Panc1 (cell line): ENCODE results near the gene STARD5. TPM values are rescaled to one million over a fixed set of nuclear protein-coding genes. Genes with fewer than 3 reads are reported as not detected.

Experiments used
- ATAC-seq: fragments of 200-7000 bp; cut with Tn5 transposase; 2 replicates; pipeline ENCODE4 v1.9.1; 2020; ENCODE audit warnings: mild to moderate bottlenecking, moderate library complexity
- BruUV-seq: library from RNA; stranded (reverse); fragments of 400-500 nt; replicated peaks from 2 replicates; lab custom pipeline; 2021; lab: Mats Ljungman, UMichigan
- CTCF ChIA-PET: fragments of 300-600 bp; sonication (Branson Sonifier 250); formaldehyde crosslinking; loops from one replicate; lab custom pipeline; 2022; ENCODE audit warnings: antibody characterized with exemption; lab: Charles Lee
- POLR2A ChIA-PET: fragments of 300-600 bp; sonication (Branson Sonifier 250); formaldehyde crosslinking; loops from one replicate; lab custom pipeline; 2022; ENCODE audit warnings: antibody characterized with exemption; lab: Charles Lee
- DNase-seq: peaks from one replicate; pipeline ENCODE4 v3.0.0-alpha.2; 2010; ENCODE audit warnings: low read depth, low spot score
- H3K27ac ChIP-seq: 2 replicates; pipeline ENCODE4 v1.5.1; 2011; ENCODE audit warnings: mild to moderate bottlenecking, low read length, inconsistent platforms
- H3K27me3 ChIP-seq: fragments of 200-500 bp; sonication (Bioruptor generic); 2 replicates; pipeline ENCODE4 v1.6.0; 2014; ENCODE audit warnings: low read length, inconsistent platforms; ENCODE audit not compliant: control insufficient read depth, insufficient read depth
- H3K36me3 ChIP-seq: fragments of 200-500 bp; sonication (Bioruptor generic); 2 replicates; pipeline ENCODE4 v1.5.1; 2014; ENCODE audit warnings: inconsistent platforms, mild to moderate bottlenecking, low read length, moderate library complexity; ENCODE audit not compliant: control insufficient read depth, insufficient read depth
- H3K4me1 ChIP-seq: 2 replicates; pipeline ENCODE4 v1.5.1; 2011; ENCODE audit warnings: inconsistent platforms, mild to moderate bottlenecking, low read length, moderate library complexity; ENCODE audit not compliant: control insufficient read depth, insufficient read depth
- H3K4me3 ChIP-seq, 2 experiments: 2 replicates each; pipeline ENCODE4 v1.5.1; 2011 to 2012; ENCODE audit warnings: low read depth in 2 of 2, low read length in 2 of 2, mild to moderate bottlenecking in 2 of 2, inconsistent platforms in 1 of 2, moderate library complexity in 1 of 2
- H3K9me3 ChIP-seq: fragments of 200-500 bp; sonication (Bioruptor generic); 2 replicates; pipeline ENCODE4 v1.5.1; 2014; ENCODE audit warnings: low read depth, mild to moderate bottlenecking, inconsistent platforms, low read length, moderate library complexity; ENCODE audit not compliant: control insufficient read depth, insufficient read depth
- POLR2AphosphoS5 ChIP-seq: IDR thresholded peaks from 2 replicates; pipeline ENCODE4 v1.6.1; 2012; ENCODE audit warnings: mild to moderate bottlenecking, low read depth, low read length, moderate library complexity
- SIN3A ChIP-seq: IDR thresholded peaks from 2 replicates; pipeline ENCODE4 v1.6.1; 2012; ENCODE audit warnings: low read depth, mild to moderate bottlenecking, low read length, moderate library complexity, borderline replicate concordance; ENCODE audit not compliant: insufficient read depth
- TCF7L2 ChIP-seq: IDR thresholded peaks from 2 replicates; pipeline ENCODE4 v1.6.1; 2011; ENCODE audit warnings: mild to moderate bottlenecking, low read depth, low read length, inconsistent platforms
- in situ Hi-C: cut with HindIII; loops from 2 replicates; pipeline ENCODE4 v1.10.0; 2016; ENCODE audit warnings: low sequenced_read_pairs, low pct_unique_long_range_greater_than_20kb
- intact Hi-C: fragments of 100-400 bp; cut with micrococcal nuclease; formaldehyde crosslinking; loops from one replicate; pipeline ENCODE4 v1.10.0; 2022; ENCODE audit not compliant: unreplicated experiment
- total RNA-seq: library from RNA; stranded (reverse); gene quantifications from one replicate; pipeline ENCODE4 v1.2.1, GENCODE V29; 2021; ENCODE audit not compliant: unreplicated experiment
- TF ChIP-seq, protein P1 (sequence below), 2 experiments: IDR thresholded peaks; 2 replicates each; pipeline ENCODE4 v1.6.1; 2011 to 2012; ENCODE audit warnings: low read depth in 2 of 2, control low read depth in 1 of 2, low read length in 1 of 2, mild to moderate bottlenecking in 1 of 2, moderate library complexity in 1 of 2; ENCODE audit not compliant: insufficient read depth in 1 of 2
- TF ChIP-seq, protein P2 (sequence below): fragments of 450-650 bp; IDR thresholded peaks from 2 replicates; pipeline ENCODE4 v1.5.1; 2017; ENCODE audit warnings: mild to moderate bottlenecking

Gene STARD5
- total RNA-seq, 1 experiment from 2014 or later = 2.9 TPM

DNA sequence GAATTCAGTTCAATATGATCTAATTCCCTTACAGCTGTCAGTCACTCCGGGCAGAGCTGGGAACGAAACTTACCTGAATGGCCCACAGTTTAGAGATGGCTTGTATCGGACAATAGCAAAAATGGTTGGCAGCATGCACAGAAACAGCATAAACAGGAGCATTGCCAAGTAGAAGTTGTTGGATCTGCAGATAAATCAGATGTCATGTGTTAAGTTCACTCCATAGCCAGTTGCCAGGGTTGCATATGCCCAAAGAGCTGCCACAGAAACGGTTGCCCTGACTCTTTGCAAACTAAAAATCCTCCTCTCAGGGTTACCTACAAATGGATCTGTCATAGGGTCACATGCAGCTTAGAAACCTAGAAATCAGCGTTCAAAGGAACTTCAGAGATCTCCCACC lies 15.4 kb upstream of the STARD5 start:
- in situ Hi-C loops (no loop called here), intact Hi-C loops (no loop called here)
- H3K4me3 ChIP-seq = no peak overlapping the region
- H3K9me3 ChIP-seq = no peaks in the 10 kb centered on the region
- no peak overlapping the region for H3K27ac ChIP-seq
- no TSS peak for BruUV-seq
- H3K36me3 ChIP-seq = no peaks in the 10 kb centered on the region
- no peak for ATAC-seq
- peaks cover 14% of the 10 kb centered on the region for H3K27me3 ChIP-seq
- H3K4me1 ChIP-seq = peaks cover 5% of the 10 kb centered on the region; the same call in 1 of the 2 replicates
- CTCF ChIA-PET = interaction anchor here (0.5 kb wide), 1 partner anchor 49 kb away, joined by 3 read pairs; no protein-coding TSS in a partner anchor
- POLR2A ChIA-PET = no interaction called here
- DNase-seq = no peak
- TF ChIP-seq, protein P1, sequence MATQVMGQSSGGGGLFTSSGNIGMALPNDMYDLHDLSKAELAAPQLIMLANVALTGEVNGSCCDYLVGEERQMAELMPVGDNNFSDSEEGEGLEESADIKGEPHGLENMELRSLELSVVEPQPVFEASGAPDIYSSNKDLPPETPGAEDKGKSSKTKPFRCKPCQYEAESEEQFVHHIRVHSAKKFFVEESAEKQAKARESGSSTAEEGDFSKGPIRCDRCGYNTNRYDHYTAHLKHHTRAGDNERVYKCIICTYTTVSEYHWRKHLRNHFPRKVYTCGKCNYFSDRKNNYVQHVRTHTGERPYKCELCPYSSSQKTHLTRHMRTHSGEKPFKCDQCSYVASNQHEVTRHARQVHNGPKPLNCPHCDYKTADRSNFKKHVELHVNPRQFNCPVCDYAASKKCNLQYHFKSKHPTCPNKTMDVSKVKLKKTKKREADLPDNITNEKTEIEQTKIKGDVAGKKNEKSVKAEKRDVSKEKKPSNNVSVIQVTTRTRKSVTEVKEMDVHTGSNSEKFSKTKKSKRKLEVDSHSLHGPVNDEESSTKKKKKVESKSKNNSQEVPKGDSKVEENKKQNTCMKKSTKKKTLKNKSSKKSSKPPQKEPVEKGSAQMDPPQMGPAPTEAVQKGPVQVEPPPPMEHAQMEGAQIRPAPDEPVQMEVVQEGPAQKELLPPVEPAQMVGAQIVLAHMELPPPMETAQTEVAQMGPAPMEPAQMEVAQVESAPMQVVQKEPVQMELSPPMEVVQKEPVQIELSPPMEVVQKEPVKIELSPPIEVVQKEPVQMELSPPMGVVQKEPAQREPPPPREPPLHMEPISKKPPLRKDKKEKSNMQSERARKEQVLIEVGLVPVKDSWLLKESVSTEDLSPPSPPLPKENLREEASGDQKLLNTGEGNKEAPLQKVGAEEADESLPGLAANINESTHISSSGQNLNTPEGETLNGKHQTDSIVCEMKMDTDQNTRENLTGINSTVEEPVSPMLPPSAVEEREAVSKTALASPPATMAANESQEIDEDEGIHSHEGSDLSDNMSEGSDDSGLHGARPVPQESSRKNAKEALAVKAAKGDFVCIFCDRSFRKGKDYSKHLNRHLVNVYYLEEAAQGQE (IDR thresholded peaks at IDR 0.05; ENCODE audit: insufficient read depth in 1 of 2, low read depth in 2 of 2, low read length in 1 of 2) = no peak

DNA sequence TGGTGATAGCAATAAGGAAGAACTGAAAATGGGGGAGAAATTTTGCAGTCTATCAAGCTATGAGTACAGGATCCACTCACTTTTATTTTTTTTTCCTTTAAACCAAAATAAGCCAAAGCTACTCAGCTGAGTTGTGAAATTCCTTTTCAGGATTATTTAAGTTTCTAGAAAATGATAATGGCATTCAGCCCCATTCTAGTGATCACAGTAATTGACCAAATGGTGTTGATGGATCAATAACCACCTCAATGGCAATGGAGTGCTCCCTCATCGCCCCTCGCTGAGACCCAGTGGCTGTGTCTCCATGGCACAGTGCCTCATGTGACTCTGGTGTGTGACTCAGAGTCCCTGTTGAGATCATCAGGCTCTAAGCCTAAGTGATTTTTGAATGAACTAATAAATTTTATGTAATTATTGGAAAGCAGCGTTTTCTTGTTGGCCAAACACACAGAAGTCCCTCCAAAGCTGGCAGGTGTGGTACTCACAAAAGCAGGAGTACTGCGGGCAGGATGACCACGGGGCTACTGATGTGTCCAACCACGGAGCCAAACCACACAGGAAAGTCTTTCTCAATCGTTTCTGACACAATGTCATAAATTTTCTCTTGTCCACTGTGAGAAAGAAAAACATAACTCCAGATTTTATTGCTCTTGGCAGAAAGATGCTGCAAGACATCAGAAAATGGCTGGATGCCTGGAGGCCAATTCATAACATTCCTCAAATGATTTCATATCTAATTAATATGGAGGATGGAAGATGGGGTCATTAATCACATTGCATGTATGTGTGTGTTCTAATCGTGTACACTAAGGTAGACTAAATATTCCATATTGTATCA lies 14.4 kb upstream of the STARD5 start:
- no peak for ATAC-seq
- Histone ChIP-seq H3K9me3 (no peaks in the 10 kb centered on the region), H3K4me1 (peaks cover 5% of the 10 kb centered on the region; the same call in 1 of the 2 replicates), H3K4me3 (no peak overlapping the region), H3K27me3 (peaks cover 14% of the 10 kb centered on the region), H3K27ac (no peak overlapping the region), H3K36me3 (no peaks in the 10 kb centered on the region)
- no peak for TF ChIP-seq POLR2AphosphoS5
- TF ChIP-seq, protein P1 (IDR thresholded peaks at IDR 0.05; ENCODE audit: insufficient read depth in 1 of 2, low read depth in 2 of 2, low read length in 1 of 2) = no peak
- TF ChIP-seq, protein P2, sequence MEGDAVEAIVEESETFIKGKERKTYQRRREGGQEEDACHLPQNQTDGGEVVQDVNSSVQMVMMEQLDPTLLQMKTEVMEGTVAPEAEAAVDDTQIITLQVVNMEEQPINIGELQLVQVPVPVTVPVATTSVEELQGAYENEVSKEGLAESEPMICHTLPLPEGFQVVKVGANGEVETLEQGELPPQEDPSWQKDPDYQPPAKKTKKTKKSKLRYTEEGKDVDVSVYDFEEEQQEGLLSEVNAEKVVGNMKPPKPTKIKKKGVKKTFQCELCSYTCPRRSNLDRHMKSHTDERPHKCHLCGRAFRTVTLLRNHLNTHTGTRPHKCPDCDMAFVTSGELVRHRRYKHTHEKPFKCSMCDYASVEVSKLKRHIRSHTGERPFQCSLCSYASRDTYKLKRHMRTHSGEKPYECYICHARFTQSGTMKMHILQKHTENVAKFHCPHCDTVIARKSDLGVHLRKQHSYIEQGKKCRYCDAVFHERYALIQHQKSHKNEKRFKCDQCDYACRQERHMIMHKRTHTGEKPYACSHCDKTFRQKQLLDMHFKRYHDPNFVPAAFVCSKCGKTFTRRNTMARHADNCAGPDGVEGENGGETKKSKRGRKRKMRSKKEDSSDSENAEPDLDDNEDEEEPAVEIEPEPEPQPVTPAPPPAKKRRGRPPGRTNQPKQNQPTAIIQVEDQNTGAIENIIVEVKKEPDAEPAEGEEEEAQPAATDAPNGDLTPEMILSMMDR = no peak
- TF ChIP-seq TCF7L2 = no peak
- no peak for TF ChIP-seq SIN3A
- ChIA-PET CTCF (no interaction called here), POLR2A (no interaction called here)
- BruUV-seq = no TSS peak
- in situ Hi-C loops = no loop called here
- intact Hi-C loops = no loop called here
- DNase-seq = no peak
